HS-5 (cell line): ENCODE data around the gene MYB.
"Not testable (repeated sequence)": the region's sequence is repeated elsewhere in the genome, so short reads cannot be mapped to it uniquely, and the experiment has no call there.

ENCODE experiments used
- DNase-seq: peaks from one replicate; pipeline ENCODE4 v3.0.0-alpha.2; 2012; ENCODE audit warnings: low read depth

MYB gene

DNA sequence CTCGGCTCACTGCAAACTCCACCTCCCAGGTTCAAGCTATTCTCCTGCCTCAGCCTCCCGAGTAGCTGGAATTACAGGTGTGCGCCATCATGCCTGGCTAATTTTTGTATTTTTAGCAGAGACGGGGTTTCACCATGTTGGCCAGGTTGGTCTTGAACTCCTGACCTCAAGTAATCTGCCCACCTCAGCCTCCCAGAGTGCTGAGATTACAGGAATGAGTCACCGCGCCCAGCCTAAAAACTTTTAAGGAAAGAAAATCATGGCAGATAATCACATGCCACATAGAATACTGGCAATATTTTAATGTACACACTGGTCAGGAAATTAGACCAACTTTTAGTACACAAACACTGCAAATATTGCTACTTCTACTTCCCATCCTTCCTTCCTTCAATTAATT, 16.7 kb upstream of the MYB start:
- DNase-seq = not testable (repeated sequence)

DNA sequence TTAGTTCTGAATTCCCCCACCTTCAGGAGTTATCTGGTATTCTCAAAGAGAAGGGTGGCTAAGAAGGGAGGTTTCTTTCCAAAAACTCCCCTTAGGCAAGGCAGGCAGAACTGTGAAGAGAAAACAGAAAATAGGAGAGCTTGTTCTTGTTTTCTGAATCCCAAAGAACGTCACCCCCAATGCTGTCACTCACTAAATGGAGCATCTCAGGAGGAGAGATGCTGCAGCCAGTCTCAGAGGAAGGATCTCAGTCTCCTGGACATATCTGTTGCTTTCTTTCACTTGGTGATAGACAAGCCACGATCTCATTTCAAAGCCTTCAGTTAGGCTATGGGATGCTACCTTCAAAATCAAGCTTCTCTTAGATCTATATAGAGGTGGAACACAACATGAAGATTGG, 16.1 kb upstream of the MYB start:
- DNase-seq = no peak

DNA sequence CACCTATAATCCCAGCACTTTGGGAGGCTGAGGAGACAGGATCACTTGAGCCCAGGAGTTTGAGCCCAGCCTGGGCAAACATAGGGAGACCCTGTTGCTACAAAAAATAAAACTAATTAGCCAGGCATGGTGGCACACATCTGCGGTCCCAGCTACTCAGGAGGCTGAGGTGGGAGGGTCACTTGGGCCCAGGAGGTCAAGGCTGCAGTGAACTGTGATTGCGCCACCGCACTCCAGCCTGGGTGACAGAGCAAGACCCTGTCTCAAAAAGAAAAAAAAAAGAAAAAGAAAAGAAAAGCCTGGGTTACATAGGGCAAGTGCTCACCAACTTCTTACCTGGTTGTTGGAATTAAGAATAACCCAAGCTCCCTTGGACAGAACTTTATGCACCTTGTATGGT, 14.6 kb upstream of the MYB start:
- DNase-seq = no peak

DNA sequence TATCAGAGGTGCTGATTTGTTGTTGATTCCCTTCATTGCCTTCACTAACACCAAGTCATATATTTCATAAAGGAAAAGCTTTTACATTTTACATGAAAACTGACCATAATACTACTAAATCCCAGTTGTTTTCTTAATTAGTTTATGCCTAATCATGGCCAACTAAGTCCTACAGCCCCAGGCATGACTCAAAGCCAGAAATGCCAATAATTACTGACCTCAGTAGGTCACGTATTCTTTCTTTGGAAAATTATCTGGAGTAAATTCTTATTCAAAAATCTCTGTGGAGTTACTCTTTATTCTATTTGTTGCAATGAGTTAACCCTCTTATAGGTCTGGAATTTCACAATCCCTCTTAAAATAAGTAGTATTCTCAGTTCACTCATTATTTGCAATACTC, 13.5 kb upstream of the MYB start:
- DNase-seq = no peak

GRCh38 chr6:135168766-135169165, 12.3 kb upstream of the MYB start:
- DNase-seq = no peak

GRCh38 chr6:135170238-135170637, 10.9 kb upstream of the MYB start:
- no peak for DNase-seq

GRCh38 chr6:135170849-135171248, 10.3 kb upstream of the MYB start:
- DNase-seq = no peak

GRCh38 chr6:135173242-135173988, 7.7 kb upstream of the MYB start:
- DNase-seq = no peak

DNA sequence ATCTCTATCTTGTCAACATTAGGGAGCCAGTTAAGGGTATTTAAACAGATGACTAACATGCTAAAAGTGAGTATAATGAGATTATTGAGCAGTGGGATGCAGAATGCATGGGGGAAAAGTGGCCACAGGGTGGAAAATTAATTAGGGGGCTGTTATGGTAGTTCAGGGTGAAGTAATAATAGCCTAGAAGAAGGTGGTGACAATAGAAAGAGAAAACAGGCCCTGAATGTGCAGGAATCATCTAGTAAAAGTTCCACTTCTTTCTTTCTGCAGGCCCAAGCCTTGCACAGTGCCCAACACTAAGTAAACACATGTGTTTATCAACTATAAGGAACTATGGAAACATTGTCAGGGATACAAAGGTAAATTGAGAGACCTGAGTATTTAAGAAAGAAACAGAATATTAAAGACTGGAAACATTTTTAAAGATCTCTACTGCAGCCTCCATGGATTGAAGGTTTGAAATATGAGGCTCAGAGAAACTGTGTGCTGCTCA, 7.1 kb upstream of the MYB start:
- no peak for DNase-seq

GRCh38 chr6:135176058-135176457, 5.0 kb upstream of the MYB start:
- DNase-seq = no peak

DNA sequence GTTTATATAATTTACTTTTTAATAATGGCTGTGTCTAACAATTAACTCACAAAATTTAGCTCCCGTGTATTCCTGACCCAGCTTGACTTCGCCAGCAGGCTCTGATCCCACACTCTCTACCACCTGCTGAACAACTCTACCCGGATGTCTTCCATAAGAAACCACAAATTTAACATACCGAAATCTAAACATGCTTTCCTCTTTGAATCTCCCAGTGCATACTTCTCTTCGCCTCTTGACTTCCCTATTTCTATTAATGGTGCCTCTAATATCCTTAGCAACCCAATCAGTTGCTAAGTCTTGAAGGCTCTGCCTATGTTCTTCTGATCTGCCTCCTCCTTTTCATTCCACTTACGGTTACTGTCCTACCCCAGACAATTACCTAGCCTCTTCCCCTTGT, 4.6 kb upstream of the MYB start:
- DNase-seq = no peak

GRCh38 chr6:135179372-135179771, 1.7 kb upstream of the MYB start:
- no peak for DNase-seq

GRCh38 chr6:135179920-135180541, 1.1 kb upstream of the MYB start:
- no peak for DNase-seq

- DNase-seq = no peak
Observed at GRCh38 chr6:135181333-135182070, 394 bp downstream of the MYB start.

DNA sequence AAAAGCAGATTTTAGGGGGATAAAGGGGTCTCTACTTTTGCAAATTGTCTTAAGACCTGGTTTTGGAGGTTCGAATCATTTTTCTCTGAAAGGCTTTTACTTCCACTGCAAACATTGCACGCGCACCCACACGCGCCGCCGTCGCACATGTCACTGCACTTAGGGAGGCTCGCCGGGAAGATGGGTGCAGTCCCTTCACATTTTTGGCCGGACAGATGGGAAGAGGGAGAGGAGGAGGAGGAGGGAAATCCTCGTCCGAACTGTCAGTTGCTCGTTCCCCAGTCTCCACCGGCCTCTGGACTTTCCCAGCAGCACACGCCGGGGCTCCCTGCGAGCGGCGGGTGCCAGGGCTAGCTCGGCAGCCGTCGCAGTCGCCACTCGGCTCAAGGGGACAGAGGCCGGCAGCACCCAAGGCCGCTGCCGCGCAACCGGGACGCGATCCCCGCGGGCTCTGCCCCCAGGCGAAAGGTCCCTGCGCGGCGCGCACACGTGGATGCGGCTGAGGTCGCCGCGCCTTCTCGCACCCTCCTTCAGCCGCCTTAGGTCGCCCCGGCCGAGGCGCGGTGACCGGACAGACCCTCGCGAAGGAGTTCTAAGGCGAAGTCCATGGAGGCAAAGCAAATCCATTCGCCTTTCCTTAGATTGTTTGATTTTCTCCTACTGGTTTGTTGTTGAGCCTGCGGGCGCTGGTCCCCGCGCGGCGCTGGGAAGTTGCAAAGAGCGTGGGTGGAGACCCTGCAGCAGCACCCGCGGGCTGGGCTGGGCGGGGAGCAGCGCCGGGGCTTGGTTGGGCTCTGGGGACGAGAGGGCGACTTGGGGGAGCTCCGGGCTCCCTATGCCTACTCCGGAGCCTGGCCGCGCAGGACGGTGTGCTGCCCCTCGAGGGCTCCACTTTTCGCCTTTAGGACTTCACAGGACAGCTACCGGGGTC, 1.2 kb downstream of the MYB start:
- no peak for DNase-seq

DNA sequence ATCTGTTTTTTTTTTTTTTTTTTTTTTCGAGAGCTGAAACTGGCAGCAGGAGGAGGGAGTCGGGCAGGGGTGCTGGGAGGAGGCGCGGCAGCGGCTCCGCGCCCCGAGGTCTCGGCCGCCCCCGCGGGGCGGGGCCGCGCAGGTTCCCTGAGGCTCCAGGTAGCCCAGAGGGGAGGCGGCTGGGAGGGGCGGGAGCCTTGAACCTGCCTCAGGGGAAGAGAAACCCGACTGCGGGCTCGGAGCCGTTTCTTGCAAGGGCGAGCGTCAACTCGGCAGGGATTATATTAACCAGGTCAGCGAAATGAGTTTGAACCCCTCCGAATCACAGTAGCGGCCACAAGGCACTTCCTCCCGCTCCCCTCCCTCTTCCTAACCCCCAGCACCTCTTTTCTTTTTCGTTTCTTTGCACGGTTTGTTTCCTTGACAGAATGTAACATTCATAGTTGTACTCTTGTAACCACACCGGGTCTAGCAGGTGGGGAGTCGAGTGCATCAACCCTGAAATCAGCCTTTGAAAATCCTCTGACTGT, 2.0 kb downstream of the MYB start:
- DNase-seq = no peak

GRCh38 chr6:135183532-135184440, 2.7 kb downstream of the MYB start:
- no peak for DNase-seq

GRCh38 chr6:135185483-135185882, 4.4 kb downstream of the MYB start:
- DNase-seq = no peak

- no peak for DNase-seq
Observed at GRCh38 chr6:135186255-135186654, 5.1 kb downstream of the MYB start.

DNA sequence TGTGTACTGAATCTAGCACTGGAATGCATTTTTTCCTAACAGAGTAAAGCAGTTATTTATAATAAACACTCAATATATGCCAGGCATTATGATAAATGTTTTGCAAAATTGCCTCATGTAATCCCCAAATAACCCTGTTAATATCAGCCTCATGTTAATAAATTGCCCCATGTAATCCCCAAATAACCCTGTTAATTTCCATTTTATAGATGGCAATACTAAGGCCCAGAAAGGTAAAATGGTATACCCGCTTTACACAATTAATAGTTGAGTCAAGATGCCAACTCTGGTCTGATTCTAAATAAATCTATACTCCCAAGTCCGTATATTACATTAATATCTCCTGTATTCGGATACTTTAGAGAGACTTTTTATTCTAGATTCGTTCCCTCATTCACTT, 6.3 kb downstream of the MYB start:
- DNase-seq = no peak

DNA sequence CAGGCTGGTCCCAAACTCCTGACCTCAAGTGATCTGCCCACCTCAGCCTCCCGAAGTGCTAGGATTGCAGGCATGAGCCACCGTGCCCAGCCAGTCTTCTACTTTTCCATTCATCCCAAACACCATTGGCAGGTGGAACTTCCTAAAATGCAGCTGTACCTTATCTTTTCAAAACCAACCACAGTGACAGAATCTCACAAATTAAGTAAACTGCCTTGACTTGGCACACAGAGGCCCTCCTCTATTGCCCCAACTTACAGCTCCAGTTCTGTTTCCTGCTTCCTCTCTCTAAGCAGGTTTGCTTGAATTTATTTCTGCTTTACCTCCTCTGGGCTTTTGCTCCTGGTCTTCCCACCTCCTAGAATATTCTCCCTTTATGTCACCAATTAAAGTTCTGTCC, 7.6 kb downstream of the MYB start:
- no peak for DNase-seq
